Activated CD8-positive, alpha-beta memory T cell treated with anti-CD3 and anti-CD28 coated beads, Interleukin-2, amount 50 U/mL, for 1 hour (primary cell): ENCODE measurements around the gene LRRN3.

ENCODE experiments used
- DNase-seq: peaks from one replicate; pipeline ENCODE4 v3.0.0-alpha.2; 2020; ENCODE audit errors: extremely low read depth

LRRN3 gene

GRCh38 chr7:111104710-111105109 lies 13.8 kb downstream of the LRRN3 start:
- DNase-seq = no peak

DNA sequence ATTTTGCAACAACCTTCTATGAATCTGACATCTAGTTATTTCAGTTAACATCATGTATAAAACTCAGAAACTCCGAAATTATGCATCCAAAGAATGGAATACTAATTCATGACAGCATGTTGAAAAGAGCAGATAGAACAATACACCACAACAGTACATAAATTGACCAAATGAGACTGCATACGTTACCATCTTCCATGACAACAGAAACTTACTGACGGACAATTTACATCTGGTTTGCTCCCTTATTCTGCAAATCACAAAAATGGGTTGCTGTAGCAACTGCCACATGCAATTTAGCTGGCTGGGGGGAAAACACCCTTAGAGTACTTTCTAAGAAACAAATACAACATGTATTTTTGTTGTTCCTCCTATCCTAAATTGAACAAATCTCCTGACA lies 14.3 kb downstream of the LRRN3 start:
- DNase-seq = no peak

- no peak for DNase-seq
These were observed 16.7 kb downstream of the LRRN3 start for GRCh38 chr7:111107579-111107978.

DNA sequence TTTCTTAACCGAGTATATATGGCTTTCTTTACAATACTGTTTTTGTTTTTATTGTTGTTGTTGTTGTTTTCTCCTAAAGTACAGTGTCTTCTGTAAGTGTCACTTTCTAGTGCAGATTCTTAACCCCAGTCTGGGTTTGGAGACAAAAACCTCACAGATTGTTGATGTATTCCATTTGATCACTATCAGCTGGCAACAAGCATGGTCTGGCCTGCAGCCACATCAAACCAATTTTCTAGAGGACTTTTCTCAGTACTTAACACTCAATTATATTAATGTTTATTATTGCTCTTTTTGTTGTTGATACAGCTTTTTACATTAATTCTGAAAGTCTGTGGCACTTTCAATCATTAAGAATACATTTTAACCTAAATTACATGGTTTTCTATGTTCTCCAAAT lies 17.1 kb downstream of the LRRN3 start:
- DNase-seq = no peak

- DNase-seq = no peak
These were observed 17.6 kb downstream of the LRRN3 start for GRCh38 chr7:111108496-111108895.

DNA sequence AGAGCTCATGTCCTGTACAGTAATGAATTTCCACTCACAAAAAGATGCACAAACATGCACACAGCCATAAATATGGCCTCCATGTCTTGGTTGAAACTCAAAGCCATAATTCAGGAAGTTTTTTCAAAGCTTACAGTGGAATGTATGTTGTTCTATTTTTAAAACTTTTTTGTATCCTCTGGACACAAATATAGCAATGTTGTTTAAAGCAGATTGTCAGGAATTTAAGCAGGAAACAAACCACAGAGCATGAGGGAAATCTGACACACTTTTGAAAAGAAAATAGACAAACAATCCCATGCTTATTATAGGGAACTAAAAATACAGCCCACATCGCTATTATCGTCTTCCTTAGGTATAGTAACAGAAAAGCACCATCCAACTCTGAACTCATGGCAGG lies 21.5 kb downstream of the LRRN3 start:
- no peak for DNase-seq

- DNase-seq = no peak
These were observed 22.5 kb downstream of the LRRN3 start for GRCh38 chr7:111113263-111114017.

DNA sequence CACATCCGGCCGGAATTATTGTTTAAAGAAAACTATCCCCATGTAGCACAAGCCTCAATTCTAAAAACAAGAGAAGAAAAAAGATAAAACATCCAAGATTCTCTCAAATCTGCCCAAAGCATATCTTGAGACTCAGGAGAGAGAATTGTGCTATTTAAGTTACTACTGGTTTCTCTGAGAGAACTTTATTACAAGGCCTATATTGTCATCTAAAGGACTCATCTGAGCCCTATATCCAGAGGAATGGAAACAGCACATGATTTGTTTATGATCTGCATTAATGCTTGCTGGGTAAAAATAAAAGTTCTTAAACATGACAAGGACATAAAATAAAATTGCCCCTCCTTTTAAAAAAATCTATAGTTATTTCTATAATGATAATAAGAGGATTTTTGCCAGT lies 25.0 kb downstream of the LRRN3 start:
- no peak for DNase-seq

- DNase-seq = no peak
These were observed 36.1 kb downstream of the LRRN3 start for GRCh38 chr7:111126987-111127386.

GRCh38 chr7:111129435-111129834 lies 38.5 kb downstream of the LRRN3 start:
- no peak for DNase-seq

GRCh38 chr7:111132833-111133232 lies 41.9 kb downstream of the LRRN3 start:
- no peak for DNase-seq

GRCh38 chr7:111137296-111138192 lies 46.6 kb downstream of the LRRN3 start:
- DNase-seq = no peak

DNA sequence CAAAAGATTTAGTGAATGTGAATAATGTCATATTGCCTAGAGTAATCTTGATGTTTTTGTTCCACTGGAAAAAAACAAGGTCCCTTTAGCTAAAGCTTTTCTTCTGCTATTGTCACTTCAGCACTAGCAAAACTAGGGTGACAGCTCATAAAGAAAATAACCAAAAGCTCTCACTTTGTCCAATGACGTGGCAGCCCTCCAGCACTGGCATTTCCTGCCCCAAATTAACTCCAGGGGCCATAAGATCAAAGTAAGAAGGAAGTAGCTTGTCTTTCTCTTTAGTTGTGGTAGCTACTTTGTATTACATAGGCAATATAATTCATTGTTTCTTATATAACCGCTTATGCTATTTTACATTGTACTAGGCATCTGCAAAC lies 47.3 kb downstream of the LRRN3 start:
- peak; percentile 21 for DNase-seq

DNA sequence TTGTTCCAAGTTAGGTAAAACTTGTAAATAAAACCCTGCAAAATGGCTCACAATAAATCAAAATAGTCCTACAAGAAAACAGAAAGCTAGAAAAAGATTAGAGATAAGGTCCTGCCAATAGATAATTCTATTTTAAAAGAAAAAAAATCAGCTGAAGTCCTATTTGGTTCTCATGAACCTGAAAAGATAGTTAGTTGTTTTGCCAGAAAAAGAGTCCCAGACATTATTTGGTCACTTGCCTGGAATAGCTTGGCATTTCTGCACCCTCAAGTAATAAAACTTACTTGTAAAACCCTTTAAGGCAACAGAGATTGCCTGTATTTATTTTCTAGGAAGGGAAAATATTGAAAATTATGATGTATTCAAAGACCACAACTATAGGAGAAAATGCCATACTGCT lies 47.7 kb downstream of the LRRN3 start:
- DNase-seq = no peak

- no peak for DNase-seq
These were observed 49.4 kb downstream of the LRRN3 start for GRCh38 chr7:111140091-111140865.

DNA sequence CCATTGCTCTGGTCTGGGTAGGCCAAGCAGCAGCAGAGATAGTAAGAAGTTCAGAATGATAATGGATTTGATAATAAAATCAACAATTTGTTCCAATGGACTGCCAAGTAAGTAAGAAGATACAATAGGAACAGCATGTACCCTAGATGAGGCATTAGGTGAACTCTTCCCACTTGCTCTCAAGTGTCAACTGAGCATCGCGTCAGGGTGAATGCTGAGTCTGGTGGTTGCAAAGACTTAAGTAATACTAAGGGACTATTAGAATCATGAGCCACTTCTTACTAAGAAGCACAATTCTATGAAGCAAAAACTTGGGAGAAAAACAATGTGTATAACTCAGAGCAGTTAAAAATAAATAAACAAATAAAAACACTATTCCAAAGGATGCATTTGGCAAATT lies 54.5 kb downstream of the LRRN3 start:
- no peak for DNase-seq

- no peak for DNase-seq
These were observed 55.2 kb downstream of the LRRN3 start for GRCh38 chr7:111146136-111146535.

- no peak for DNase-seq
These were observed 57.0 kb downstream of the LRRN3 start for GRCh38 chr7:111147708-111148533.

DNA sequence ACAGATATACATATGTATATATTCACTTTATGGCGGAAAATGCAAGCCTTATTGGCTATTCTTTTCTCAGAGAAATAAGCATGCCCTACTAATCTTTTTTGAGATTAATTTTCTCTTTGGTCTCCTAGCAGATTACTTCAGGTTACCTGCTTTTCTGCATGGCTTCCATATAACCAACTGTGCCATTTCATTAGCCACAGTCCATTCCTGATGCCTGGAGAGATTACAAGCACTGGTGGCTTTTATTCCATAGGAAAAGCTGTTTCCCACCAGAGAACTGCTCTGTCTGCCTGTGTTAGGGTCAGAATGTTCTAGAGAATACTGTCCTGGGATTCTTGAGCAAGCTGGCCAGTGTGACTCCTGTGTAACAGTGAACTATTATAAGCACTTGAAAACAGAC lies 59.8 kb downstream of the LRRN3 start:
- no peak for DNase-seq

DNA sequence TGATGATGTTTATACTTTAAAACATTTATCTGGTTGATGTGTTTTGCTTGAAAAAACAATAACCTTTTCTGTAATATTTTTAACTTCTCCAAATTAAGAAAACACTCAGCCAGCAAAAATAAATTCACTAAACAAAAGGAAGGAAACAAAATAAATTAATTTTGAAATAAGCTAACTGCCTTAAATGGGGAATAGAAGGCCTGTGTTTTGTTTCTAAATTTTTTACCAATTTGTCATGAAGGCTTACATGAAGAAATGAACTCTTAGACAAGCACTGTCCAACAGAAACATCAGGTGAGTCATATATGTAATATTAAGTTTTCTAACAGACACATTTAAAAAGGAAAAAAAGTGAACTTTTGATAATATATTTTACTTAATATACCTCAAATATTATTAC lies 68.5 kb downstream of the LRRN3 start:
- DNase-seq = no peak

DNA sequence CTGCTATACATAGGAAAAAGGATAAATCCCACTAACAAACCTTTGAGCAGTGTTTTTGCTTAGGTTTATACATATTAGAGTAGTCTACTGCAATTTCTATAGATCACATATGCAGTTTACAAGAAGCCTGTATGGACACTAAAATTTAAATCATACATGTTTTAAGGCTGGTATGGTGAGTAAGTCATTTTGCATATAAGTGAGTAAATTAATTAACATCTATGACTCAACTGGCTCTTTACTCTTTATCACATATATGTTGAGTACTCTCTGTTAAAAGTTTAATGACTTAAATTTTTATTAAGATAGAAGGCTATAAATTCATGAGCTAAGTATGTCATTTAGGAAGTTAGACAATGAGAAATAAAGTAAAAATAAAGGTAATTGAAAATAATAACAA lies 69.4 kb downstream of the LRRN3 start:
- DNase-seq = no peak

DNA sequence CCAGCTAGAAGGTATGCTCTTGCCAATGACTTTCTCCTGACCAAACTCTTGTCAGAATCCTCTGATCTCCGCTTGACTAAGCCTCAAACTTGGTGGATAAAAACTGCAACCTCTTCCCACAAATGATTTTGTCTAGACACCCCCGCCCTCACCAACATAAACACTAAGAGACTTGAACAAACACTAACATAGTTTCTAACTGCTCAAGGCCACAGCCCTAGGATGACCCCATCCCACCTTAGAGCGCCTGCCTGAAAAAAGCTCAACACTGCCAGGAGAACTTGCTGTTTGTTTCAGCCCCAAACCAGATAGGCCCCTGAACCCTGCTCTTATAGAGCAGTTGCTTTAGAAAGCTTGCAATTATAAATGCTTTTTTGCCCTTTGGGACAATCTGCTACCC lies 71.8 kb downstream of the LRRN3 start:
- DNase-seq = no peak
